PC-9 (cell line): ENCODE data around the gene ARHGEF17. TPM values are rescaled to one million over a fixed set of nuclear protein-coding genes. Genes with fewer than 3 reads are reported as not detected.

ENCODE experiments used
- BruUV-seq: library from RNA; stranded (reverse); fragments of 400-500 nt; replicated peaks from 2 replicates; lab custom pipeline; 2021; lab: Mats Ljungman, UMichigan
- CTCF ChIA-PET: fragments of 300-600 bp; sonication (Branson Sonifier 250); formaldehyde crosslinking; loops from one replicate; lab custom pipeline; 2022; ENCODE audit warnings: antibody characterized with exemption; lab: Charles Lee
- POLR2A ChIA-PET: fragments of 300-600 bp; sonication (Branson Sonifier 250); formaldehyde crosslinking; loops from one replicate; lab custom pipeline; 2022; ENCODE audit warnings: antibody characterized with exemption; ENCODE audit not compliant: unreplicated experiment; lab: Charles Lee
- DNase-seq, 2 experiments: peaks; one replicate each; pipeline versions ENCODE4 v3.0.0 to v3.0.0-alpha.2; 2015 to 2022; ENCODE audit warnings: mixed read lengths in 1 of 2
- H2AFZ ChIP-seq: fragments of 200-600 bp; sonication (generic); 2 replicates; pipeline ENCODE4 v1.8.1; 2017; ENCODE audit warnings: antibody characterized with exemption
- H3F3A ChIP-seq: fragments of 200-600 bp; sonication (generic); 2 replicates; pipeline ENCODE4 v1.8.1; 2017; ENCODE audit warnings: antibody characterized with exemption, mild to moderate bottlenecking, low read depth; ENCODE audit not compliant: insufficient read depth
- H3K27ac ChIP-seq: fragments of 200-600 bp; sonication (generic); 2 replicates; pipeline ENCODE4 v1.6.1; 2016; ENCODE audit warnings: mixed run types
- H3K27me3 ChIP-seq: fragments of 200-600 bp; sonication (generic); 2 replicates; pipeline ENCODE4 v1.6.1; 2016; ENCODE audit warnings: low read depth, mixed run types; ENCODE audit not compliant: insufficient read depth
- H3K36me3 ChIP-seq: fragments of 200-600 bp; sonication (generic); 2 replicates; pipeline ENCODE4 v1.6.1; 2016; ENCODE audit warnings: low read depth, mixed run types
- H3K4me1 ChIP-seq: fragments of 200-600 bp; sonication (generic); replicated peaks from 2 replicates; pipeline ENCODE4 v1.6.1; 2016; ENCODE audit warnings: mixed run types; ENCODE audit not compliant: insufficient read depth
- H3K4me2 ChIP-seq: fragments of 200-600 bp; sonication (generic); 2 replicates; pipeline ENCODE4 v1.6.1; 2017; ENCODE audit warnings: mixed run types
- H3K4me3 ChIP-seq: fragments of 200-600 bp; sonication (generic); 2 replicates; pipeline ENCODE4 v1.6.1; 2016; ENCODE audit warnings: mixed run types
- H3K79me2 ChIP-seq: fragments of 200-600 bp; sonication (generic); 2 replicates; pipeline ENCODE4 v1.6.1; 2017; ENCODE audit warnings: low read depth, mixed run types
- H3K9me2 ChIP-seq: fragments of 200-600 bp; sonication (generic); 2 replicates; pipeline ENCODE4 v1.8.1; 2017; ENCODE audit warnings: mild to moderate bottlenecking; ENCODE audit not compliant: insufficient read depth
- H3K9me3 ChIP-seq: fragments of 200-600 bp; sonication (generic); 2 replicates; pipeline ENCODE4 v1.8.1; 2016; ENCODE audit warnings: low read depth; ENCODE audit not compliant: insufficient read depth
- H4K20me1 ChIP-seq: fragments of 200-600 bp; sonication (generic); 2 replicates; pipeline ENCODE4 v1.8.1; 2017; ENCODE audit not compliant: insufficient read depth
- CTCF ChIP-seq: fragments of 200-600 bp; sonication (generic); conservative IDR thresholded peaks from 2 replicates; pipeline ENCODE4 v1.6.1; 2017; ENCODE audit warnings: mixed run types, antibody characterized with exemption, mild to moderate bottlenecking, moderate library complexity
- EZH2 ChIP-seq: fragments of 200-600 bp; sonication (generic); IDR thresholded peaks from 2 replicates; pipeline ENCODE4 v1.8.0; 2017; ENCODE audit warnings: antibody characterized with exemption, low read depth
- intact Hi-C: fragments of 100-400 bp; cut with micrococcal nuclease; formaldehyde crosslinking; loops from one replicate; pipeline ENCODE4 v1.10.0; 2022; ENCODE audit not compliant: unreplicated experiment
- total RNA-seq: library from RNA; stranded (reverse); gene quantifications from 2 replicates; pipeline ENCODE4 v1.2.3, GENCODE V29; 2021

ARHGEF17 gene
- total RNA-seq, 1 experiment from 2014 or later, result 56.9 TPM

GRCh38 chr11:73403541-73403940, 95.5 kb downstream of the ARHGEF17 start:
- Histone ChIP-seq H2AFZ (no peak overlapping the region), H3K27me3 (no peaks in the 10 kb centered on the region), H3K36me3 (no peaks in the 10 kb centered on the region), H3F3A (no peaks in the 10 kb centered on the region), H3K9me3 (no peaks in the 10 kb centered on the region), H3K4me3 (no peak overlapping the region), H4K20me1 (no peaks in the 10 kb centered on the region), H3K9me2 (no peaks in the 10 kb centered on the region), H3K79me2 (no peaks in the 10 kb centered on the region), H3K4me1 (no peaks in the 10 kb centered on the region), H3K4me2 (no peak overlapping the region), H3K27ac (no peak overlapping the region)
- no peak for DNase-seq
- BruUV-seq, result no TSS peak
- CTCF ChIA-PET, result no interaction called here
- TF ChIP-seq CTCF, result no peak
- TF ChIP-seq EZH2, result no peak
- POLR2A ChIA-PET, result no interaction called here
- intact Hi-C loops, result no loop called here

GRCh38 chr11:73404048-73404447, 96.0 kb downstream of the ARHGEF17 start:
- H3K4me2 ChIP-seq, result no peak overlapping the region
- intact Hi-C loops, result loop anchor here (1.0 kb wide), 1 partner anchor 257 kb away; no protein-coding TSS in a partner anchor
- no peaks in the 10 kb centered on the region for H3K27me3 ChIP-seq
- H3K79me2 ChIP-seq, result no peaks in the 10 kb centered on the region
- H3K9me3 ChIP-seq, result no peaks in the 10 kb centered on the region
- H4K20me1 ChIP-seq, result no peaks in the 10 kb centered on the region
- peak; percentile 58 for TF ChIP-seq CTCF
- TF ChIP-seq EZH2, result no peak
- ChIA-PET POLR2A (no interaction called here), CTCF (no interaction called here)
- no peak overlapping the region for H2AFZ ChIP-seq
- no peaks in the 10 kb centered on the region for H3K36me3 ChIP-seq
- no peak overlapping the region for H3K27ac ChIP-seq
- H3F3A ChIP-seq, result no peaks in the 10 kb centered on the region
- H3K9me2 ChIP-seq, result no peaks in the 10 kb centered on the region
- H3K4me3 ChIP-seq, result no peak overlapping the region
- no peaks in the 10 kb centered on the region for H3K4me1 ChIP-seq
- DNase-seq, result peak in 1 of 2 experiments; percentile 47
- no TSS peak for BruUV-seq

- no peak overlapping the region for H3K27ac ChIP-seq
- CTCF ChIA-PET, result no interaction called here
- H3K36me3 ChIP-seq, result no peaks in the 10 kb centered on the region
- H3F3A ChIP-seq, result no peaks in the 10 kb centered on the region
- intact Hi-C loops, result loop anchor here (1.0 kb wide), 1 partner anchor 257 kb away; no protein-coding TSS in a partner anchor
- no peaks in the 10 kb centered on the region for H3K79me2 ChIP-seq
- no peak overlapping the region for H3K4me2 ChIP-seq
- no peak for DNase-seq
- H3K4me3 ChIP-seq, result no peak overlapping the region
- H3K27me3 ChIP-seq, result no peaks in the 10 kb centered on the region
- no peaks in the 10 kb centered on the region for H3K9me3 ChIP-seq
- H3K4me1 ChIP-seq, result no peaks in the 10 kb centered on the region
- BruUV-seq, result no TSS peak
- POLR2A ChIA-PET, result no interaction called here
- no peaks in the 10 kb centered on the region for H4K20me1 ChIP-seq
- H3K9me2 ChIP-seq, result no peaks in the 10 kb centered on the region
- TF ChIP-seq CTCF (no peak), EZH2 (no peak)
- no peak overlapping the region for H2AFZ ChIP-seq
These were observed 96.5 kb downstream of the ARHGEF17 start for GRCh38 chr11:73404506-73405145.
